HepG2 (cell line): ENCODE measurements around the gene ANKS1B. TPM values are rescaled to one million over a fixed set of nuclear protein-coding genes. Genes with fewer than 3 reads are reported as not detected.

ENCODE experiments used
- ATAC-seq: fragments of 200-7000 bp; cut with Tn5 transposase; 3 replicates; pipeline ENCODE4 v1.9.1; 2020; ENCODE audit warnings: mild to moderate bottlenecking, moderate library complexity
- BruUV-seq: library from RNA; stranded (reverse); fragments of 400-500 nt; replicated peaks from 2 replicates; lab custom pipeline; 2021; lab: Mats Ljungman, UMichigan
- CTCF ChIA-PET: fragments of 300-600 bp; formaldehyde crosslinking; extraction: SDS; loops from one replicate; lab custom pipeline; 2021; ENCODE audit warnings: low total read pairs, inconsistent platforms, low intra/inter-chr PET ratio; lab: Yijun Ruan, JAX
- POLR2A ChIA-PET: fragments of 350-600 bp; sonication (Branson Sonifier 250); formaldehyde crosslinking; loops from one replicate; lab custom pipeline; 2020; ENCODE audit warnings: antibody characterized with exemption, inconsistent platforms; lab: Yijun Ruan, JAX
- DNase-seq: peaks from one replicate; pipeline ENCODE4 v3.0.0-alpha.2; 2015; ENCODE audit warnings: low spot score
- FAIRE-seq: peaks from 3 replicates; lab custom pipeline; 2011; peaks lifted over from hg19 to GRCh38; lab: Jason Lieb, UNC
- H2AFZ ChIP-seq: one replicate; pipeline ENCODE4 v1.6.1; 2011; ENCODE audit warnings: low read length, inconsistent platforms
- H3K27ac ChIP-seq: fragments of 300-600 bp; 3 replicates; pipeline ENCODE4 v1.8.0; 2011; ENCODE audit warnings: mixed run types, mild to moderate bottlenecking, mixed read lengths, low read length, inconsistent platforms; ENCODE audit not compliant: insufficient read depth; ENCODE audit errors: extremely low read length
- H3K27me3 ChIP-seq, 2 experiments: fragments of 200-600 bp in 1 of 2; 2 replicates in 1 of 2; 3 replicates in 1 of 2; pipeline versions ENCODE4 v1.6.0 to v1.8.0; 2011; ENCODE audit warnings: low read length in 2 of 2, mild to moderate bottlenecking in 2 of 2, moderate library complexity in 2 of 2, inconsistent platforms in 1 of 2; ENCODE audit not compliant: insufficient read depth in 2 of 2, control insufficient read depth in 1 of 2
- H3K36me3 ChIP-seq, 2 experiments: fragments of 200-600 bp in 1 of 2; replicated peaks in 1 of 2; 2 replicates in 1 of 2; 3 replicates in 1 of 2; pipeline versions ENCODE4 v1.5.1 to v1.8.0; 2011; ENCODE audit warnings: low read length in 2 of 2, inconsistent platforms in 1 of 2; ENCODE audit not compliant: insufficient read depth in 2 of 2, control insufficient read depth in 1 of 2
- H3K4me1 ChIP-seq: 2 replicates; pipeline ENCODE4 v1.5.1; 2012; ENCODE audit warnings: low read length, inconsistent platforms; ENCODE audit not compliant: insufficient read depth
- H3K4me2 ChIP-seq: 2 replicates; pipeline ENCODE4 v1.6.0; 2011; ENCODE audit warnings: low read depth, low read length, inconsistent platforms
- H3K4me3 ChIP-seq, 3 experiments: fragments of 200-600 bp in 1 of 3; sonication (generic), shearing (Covaris generic) in 1 of 3; replicated peaks in 1 of 3; 2 replicates each; pipeline ENCODE4 v1.5.1; 2011 to 2016; ENCODE audit warnings: low read length in 3 of 3, inconsistent platforms in 2 of 3, low read depth in 2 of 3, mild to moderate bottlenecking in 2 of 3, control low read depth in 1 of 3, mixed read lengths in 1 of 3; ENCODE audit not compliant: insufficient read depth in 1 of 3
- H3K79me2 ChIP-seq: one replicate; pipeline ENCODE4 v1.6.1; 2011; ENCODE audit warnings: low read length, inconsistent platforms; ENCODE audit not compliant: insufficient read depth
- H3K9ac ChIP-seq: 2 replicates; pipeline ENCODE4 v1.6.0; 2011; ENCODE audit warnings: mild to moderate bottlenecking, low read depth, low read length, inconsistent platforms; ENCODE audit not compliant: insufficient read depth
- H3K9me3 ChIP-seq: 2 replicates; pipeline ENCODE4 v1.5.1; 2012; ENCODE audit warnings: mild to moderate bottlenecking, low read length
- H4K20me1 ChIP-seq: 2 replicates; pipeline ENCODE4 v1.6.0; 2011; ENCODE audit warnings: inconsistent platforms, mild to moderate bottlenecking, low read length, moderate library complexity; ENCODE audit not compliant: insufficient read depth
- BRD4 ChIP-seq: sonication (generic); formaldehyde crosslinking; IDR thresholded peaks from 2 replicates; pipeline ENCODE4 v1.4.0; 2020; ENCODE audit warnings: missing genetic modification reagents
- GATA4 ChIP-seq: sonication (generic); IDR thresholded peaks from 2 replicates; pipeline ENCODE4 v1.6.1; 2016; ENCODE audit warnings: antibody characterized with exemption, low read depth, borderline replicate concordance
- HHEX ChIP-seq: IDR thresholded peaks from 2 replicates; pipeline ENCODE4 v1.6.1; 2016; ENCODE audit warnings: control low read depth
- TMF1 ChIP-seq: sonication (generic); formaldehyde crosslinking; IDR thresholded peaks from 2 replicates; pipeline ENCODE4 v1.8.1; 2022; ENCODE audit warnings: low read depth, missing genetic modification reagents
- ZFAT ChIP-seq: sonication (generic); formaldehyde crosslinking; conservative IDR thresholded peaks from 2 replicates; pipeline ENCODE4 v1.8.1; 2023; ENCODE audit warnings: missing genetic modification reagents, inconsistent platforms
- ZFP36 ChIP-seq: fragments of 150-350 bp; IDR thresholded peaks from 2 replicates; pipeline ENCODE4 v1.6.1; 2018; ENCODE audit warnings: borderline replicate concordance, low read length, low read depth; ENCODE audit not compliant: partially characterized antibody
- ZFP37 ChIP-seq: sonication (generic); formaldehyde crosslinking; IDR thresholded peaks from 2 replicates; pipeline ENCODE4 v1.4.0; 2020; ENCODE audit warnings: missing genetic modification reagents, borderline replicate concordance
- ZNF317 ChIP-seq: sonication (generic); formaldehyde crosslinking; IDR thresholded peaks from 2 replicates; pipeline ENCODE4 v1.5.0; 2020; ENCODE audit warnings: mild to moderate bottlenecking, missing genetic modification reagents
- ZNF567 ChIP-seq: sonication (generic); formaldehyde crosslinking; IDR thresholded peaks from 2 replicates; pipeline ENCODE4 v1.8.1; 2023; ENCODE audit warnings: mild to moderate bottlenecking, missing genetic modification reagents, borderline replicate concordance
- WGBS: methylation state at CpG from one replicate; pipeline ENCODE4 v1.1.6; 2017; ENCODE audit warnings: low lambda C conversion rate; 5-methylcytosine and 5-hydroxymethylcytosine counted together
- in situ Hi-C: cut with HindIII; loops from 2 replicates; pipeline ENCODE4 v1.10.0; 2017; ENCODE audit warnings: low pct_unique_long_range_greater_than_20kb; ENCODE audit not compliant: extremely low pct_ligation_motif_present
- intact Hi-C: fragments of 100-400 bp; cut with micrococcal nuclease; formaldehyde crosslinking; loops from one replicate; pipeline ENCODE4 v1.10.0; 2022; ENCODE audit not compliant: unreplicated experiment
- polyA plus RNA-seq, 8 experiments: library from polyadenylated mRNA; depleted of rRNA in 3 of 8; stranded (reverse) in 7 of 8; unstranded in 1 of 8; fragments of >200 nt; fragmentation: Illumina TruSeq in 4 of 8; extraction: Trizol in 4 of 8; gene quantifications; 2 replicates each; pipeline versions ENCODE4 v1.2.1 to v1.2.3, GENCODE V29; 2011 to 2016; ENCODE audit warnings: low read depth in 4 of 8, missing spikeins in 1 of 8, mixed read lengths in 1 of 8; ENCODE audit not compliant: insufficient read depth in 1 of 8
- total RNA-seq, 5 experiments: library from RNA; depleted of rRNA; stranded (reverse); fragments of >200 nt; fragmentation: Illumina TruSeq; extraction: Trizol; gene quantifications; 2 replicates each; pipeline ENCODE4 v1.2.3, GENCODE V29; 2016; ENCODE audit warnings: low read depth in 1 of 5
- TF ChIP-seq, protein P1 (sequence below): sonication (generic); formaldehyde crosslinking; conservative IDR thresholded peaks from 2 replicates; pipeline ENCODE4 v1.4.0; 2020; ENCODE audit warnings: missing genetic modification reagents
- TF ChIP-seq, protein P2 (sequence below): sonication (generic); formaldehyde crosslinking; conservative IDR thresholded peaks from 2 replicates; pipeline ENCODE4 v1.4.0; 2020; ENCODE audit warnings: missing genetic modification reagents
- TF ChIP-seq, protein P3 (sequence below): sonication (generic); formaldehyde crosslinking; IDR thresholded peaks from 2 replicates; pipeline ENCODE4 v1.4.0; 2020; ENCODE audit warnings: missing genetic modification reagents
- TF ChIP-seq, protein P4 (sequence below): sonication (generic); formaldehyde crosslinking; IDR thresholded peaks from 2 replicates; pipeline ENCODE4 v1.5.1; 2020; ENCODE audit warnings: missing genetic modification reagents, mild to moderate bottlenecking, borderline replicate concordance

The ANKS1B gene
- total and polyA plus RNA-seq, 2 of the 13 experiments (the other 11 are each of a cell fraction or from before 2014, with no cell fraction given) = 0.15 TPM; not detected in 1

DNA sequence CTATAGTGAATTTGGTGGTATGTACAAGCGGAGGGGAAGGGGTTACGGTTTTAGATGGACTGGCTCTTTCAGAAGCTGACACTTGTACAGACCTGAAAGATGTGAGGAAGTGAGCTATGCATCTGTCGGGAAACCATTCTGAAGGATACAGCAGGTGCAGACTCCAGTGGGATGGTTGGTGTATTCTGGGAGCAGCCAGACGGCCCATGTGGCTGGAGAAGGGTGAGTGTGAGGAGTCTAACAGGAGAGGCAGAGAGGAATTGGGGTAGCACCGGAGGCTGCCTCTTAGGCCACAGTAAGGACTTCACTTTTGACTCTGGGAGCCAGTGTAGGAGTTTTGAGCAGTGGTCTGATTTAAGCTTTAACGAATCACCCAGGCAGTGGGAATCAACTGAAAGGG is 1248.9 kb downstream of the ANKS1B start:
- CTCF ChIA-PET = no interaction called here
- TF ChIP-seq, protein P1, sequence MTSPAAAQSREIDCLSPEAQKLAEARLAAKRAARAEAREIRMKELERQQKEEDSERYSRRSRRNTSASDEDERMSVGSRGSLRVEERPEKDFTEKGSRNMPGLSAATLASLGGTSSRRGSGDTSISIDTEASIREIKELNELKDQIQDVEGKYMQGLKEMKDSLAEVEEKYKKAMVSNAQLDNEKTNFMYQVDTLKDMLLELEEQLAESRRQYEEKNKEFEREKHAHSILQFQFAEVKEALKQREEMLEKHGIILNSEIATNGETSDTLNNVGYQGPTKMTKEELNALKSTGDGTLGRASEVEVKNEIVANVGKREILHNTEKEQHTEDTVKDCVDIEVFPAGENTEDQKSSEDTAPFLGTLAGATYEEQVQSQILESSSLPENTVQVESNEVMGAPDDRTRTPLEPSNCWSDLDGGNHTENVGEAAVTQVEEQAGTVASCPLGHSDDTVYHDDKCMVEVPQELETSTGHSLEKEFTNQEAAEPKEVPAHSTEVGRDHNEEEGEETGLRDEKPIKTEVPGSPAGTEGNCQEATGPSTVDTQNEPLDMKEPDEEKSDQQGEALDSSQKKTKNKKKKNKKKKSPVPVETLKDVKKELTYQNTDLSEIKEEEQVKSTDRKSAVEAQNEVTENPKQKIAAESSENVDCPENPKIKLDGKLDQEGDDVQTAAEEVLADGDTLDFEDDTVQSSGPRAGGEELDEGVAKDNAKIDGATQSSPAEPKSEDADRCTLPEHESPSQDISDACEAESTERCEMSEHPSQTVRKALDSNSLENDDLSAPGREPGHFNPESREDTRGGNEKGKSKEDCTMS (CRISPR knock-in tag) = no peak
- TF ChIP-seq, protein P2, sequence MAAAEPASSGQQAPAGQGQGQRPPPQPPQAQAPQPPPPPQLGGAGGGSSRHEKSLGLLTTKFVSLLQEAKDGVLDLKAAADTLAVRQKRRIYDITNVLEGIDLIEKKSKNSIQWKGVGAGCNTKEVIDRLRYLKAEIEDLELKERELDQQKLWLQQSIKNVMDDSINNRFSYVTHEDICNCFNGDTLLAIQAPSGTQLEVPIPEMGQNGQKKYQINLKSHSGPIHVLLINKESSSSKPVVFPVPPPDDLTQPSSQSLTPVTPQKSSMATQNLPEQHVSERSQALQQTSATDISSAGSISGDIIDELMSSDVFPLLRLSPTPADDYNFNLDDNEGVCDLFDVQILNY (CRISPR knock-in tag) = no peak
- TF ChIP-seq ZFAT (no peak), ZNF317 (CRISPR knock-in tag) (no peak), ZNF567 (CRISPR knock-in tag) (no peak), TMF1 (CRISPR knock-in tag) (no peak), ZFP36 (no peak), HHEX (CRISPR knock-in tag) (no peak), GATA4 (no peak), ZFP37 (CRISPR knock-in tag) (no peak), BRD4 (CRISPR knock-in tag) (no peak)
- TF ChIP-seq, protein P3, sequence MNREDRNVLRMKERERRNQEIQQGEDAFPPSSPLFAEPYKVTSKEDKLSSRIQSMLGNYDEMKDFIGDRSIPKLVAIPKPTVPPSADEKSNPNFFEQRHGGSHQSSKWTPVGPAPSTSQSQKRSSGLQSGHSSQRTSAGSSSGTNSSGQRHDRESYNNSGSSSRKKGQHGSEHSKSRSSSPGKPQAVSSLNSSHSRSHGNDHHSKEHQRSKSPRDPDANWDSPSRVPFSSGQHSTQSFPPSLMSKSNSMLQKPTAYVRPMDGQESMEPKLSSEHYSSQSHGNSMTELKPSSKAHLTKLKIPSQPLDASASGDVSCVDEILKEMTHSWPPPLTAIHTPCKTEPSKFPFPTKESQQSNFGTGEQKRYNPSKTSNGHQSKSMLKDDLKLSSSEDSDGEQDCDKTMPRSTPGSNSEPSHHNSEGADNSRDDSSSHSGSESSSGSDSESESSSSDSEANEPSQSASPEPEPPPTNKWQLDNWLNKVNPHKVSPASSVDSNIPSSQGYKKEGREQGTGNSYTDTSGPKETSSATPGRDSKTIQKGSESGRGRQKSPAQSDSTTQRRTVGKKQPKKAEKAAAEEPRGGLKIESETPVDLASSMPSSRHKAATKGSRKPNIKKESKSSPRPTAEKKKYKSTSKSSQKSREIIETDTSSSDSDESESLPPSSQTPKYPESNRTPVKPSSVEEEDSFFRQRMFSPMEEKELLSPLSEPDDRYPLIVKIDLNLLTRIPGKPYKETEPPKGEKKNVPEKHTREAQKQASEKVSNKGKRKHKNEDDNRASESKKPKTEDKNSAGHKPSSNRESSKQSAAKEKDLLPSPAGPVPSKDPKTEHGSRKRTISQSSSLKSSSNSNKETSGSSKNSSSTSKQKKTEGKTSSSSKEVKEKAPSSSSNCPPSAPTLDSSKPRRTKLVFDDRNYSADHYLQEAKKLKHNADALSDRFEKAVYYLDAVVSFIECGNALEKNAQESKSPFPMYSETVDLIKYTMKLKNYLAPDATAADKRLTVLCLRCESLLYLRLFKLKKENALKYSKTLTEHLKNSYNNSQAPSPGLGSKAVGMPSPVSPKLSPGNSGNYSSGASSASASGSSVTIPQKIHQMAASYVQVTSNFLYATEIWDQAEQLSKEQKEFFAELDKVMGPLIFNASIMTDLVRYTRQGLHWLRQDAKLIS = no peak
- TF ChIP-seq, protein P4, sequence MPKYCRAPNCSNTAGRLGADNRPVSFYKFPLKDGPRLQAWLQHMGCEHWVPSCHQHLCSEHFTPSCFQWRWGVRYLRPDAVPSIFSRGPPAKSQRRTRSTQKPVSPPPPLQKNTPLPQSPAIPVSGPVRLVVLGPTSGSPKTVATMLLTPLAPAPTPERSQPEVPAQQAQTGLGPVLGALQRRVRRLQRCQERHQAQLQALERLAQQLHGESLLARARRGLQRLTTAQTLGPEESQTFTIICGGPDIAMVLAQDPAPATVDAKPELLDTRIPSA (CRISPR knock-in tag) = no peak
- intact Hi-C loops = no loop called here

More for the DNA sequence above, 1248.9 kb downstream of the ANKS1B start:
- ATAC-seq = no peak
- peaks cover 2 to 10% of the 10 kb centered on the region in 2 experiments; a peak in 4 of 5 replicates for H3K27me3 ChIP-seq
- H3K4me3 ChIP-seq = no peak overlapping the region
- WGBS = 94% methylated on average over 6 of the region's 6 CpGs
- no peak overlapping the region for H2AFZ ChIP-seq
- POLR2A ChIA-PET = no interaction called here
- H3K4me1 ChIP-seq = peaks cover 21% of the 10 kb centered on the region
- BruUV-seq = no TSS peak
- DNase-seq = no peak
- no peak overlapping the region for H3K4me2 ChIP-seq
- FAIRE-seq = no peak
- no peaks in the 10 kb centered on the region for H3K9me3 ChIP-seq
- H3K27ac ChIP-seq = no peak overlapping the region
- in situ Hi-C loops = no loop called here
- H3K36me3 ChIP-seq = peaks cover 2 to 13% of the 10 kb centered on the region in 2 experiments; a peak in 2 of 5 replicates
- H3K79me2 ChIP-seq = no peaks in the 10 kb centered on the region
- H3K9ac ChIP-seq = no peak overlapping the region
- H4K20me1 ChIP-seq = no peaks in the 10 kb centered on the region
